Keratinocyte (primary cell): Measurements from ENCODE around the gene GALNT2. TPM values are rescaled to one million over a fixed set of nuclear protein-coding genes. Genes with fewer than 3 reads are reported as not detected.

Experiments used
- DNase-seq: peaks from one replicate; pipeline ENCODE4 v3.0.0-alpha.2; 2011; ENCODE audit warnings: low read depth, missing footprints, low spot score
- FAIRE-seq: peaks from 2 replicates; lab custom pipeline; 2011; peaks lifted over from hg19 to GRCh38; lab: Jason Lieb, UNC
- H2AFZ ChIP-seq: 2 replicates; pipeline ENCODE4 v1.6.0; 2012; ENCODE audit warnings: low read length, control low read depth, inconsistent platforms; ENCODE audit not compliant: control insufficient read depth
- H3K27ac ChIP-seq: 2 replicates; pipeline ENCODE4 v1.5.1; 2011; ENCODE audit warnings: low read length; ENCODE audit not compliant: control insufficient read depth, insufficient read depth
- H3K27me3 ChIP-seq: 3 replicates; pipeline ENCODE4 v1.6.0; 2011; ENCODE audit warnings: low read length; ENCODE audit not compliant: control insufficient read depth, insufficient read depth; ENCODE audit errors: extremely low read depth
- H3K36me3 ChIP-seq, 2 experiments: 2 replicates in 1 of 2; 3 replicates in 1 of 2; pipeline ENCODE4 v1.5.1; 2011; ENCODE audit warnings: low read length in 2 of 2, mild to moderate bottlenecking in 1 of 2; ENCODE audit not compliant: control insufficient read depth in 2 of 2, insufficient read depth in 2 of 2; ENCODE audit errors: extremely low read depth in 1 of 2
- H3K4me1 ChIP-seq: 3 replicates; pipeline ENCODE4 v1.5.1; 2011; ENCODE audit warnings: low read length; ENCODE audit not compliant: control insufficient read depth, insufficient read depth; ENCODE audit errors: extremely low read depth
- H3K4me2 ChIP-seq: 3 replicates; pipeline ENCODE4 v1.6.0; 2011; ENCODE audit warnings: low read depth, low read length; ENCODE audit not compliant: control insufficient read depth, insufficient read depth; ENCODE audit errors: extremely low read depth
- H3K4me3 ChIP-seq, 3 experiments: fragments of 200-600 bp in 1 of 3; sonication (generic) in 1 of 3; 2 replicates in 2 of 3; 3 replicates in 1 of 3; pipeline ENCODE4 v1.5.1; 2011 to 2016; ENCODE audit warnings: low read length in 3 of 3, mild to moderate bottlenecking in 3 of 3, control low read depth in 2 of 3, inconsistent platforms in 1 of 3, low read depth in 1 of 3, mixed read lengths in 1 of 3, mixed run types in 1 of 3, moderate library complexity in 1 of 3; ENCODE audit not compliant: control insufficient read depth in 2 of 3, insufficient read depth in 2 of 3; ENCODE audit errors: extremely low read depth in 1 of 3
- H3K79me2 ChIP-seq: 2 replicates; pipeline ENCODE4 v1.6.0; 2012; ENCODE audit warnings: low read length; ENCODE audit not compliant: control insufficient read depth, insufficient read depth
- H3K9ac ChIP-seq: 3 replicates; pipeline ENCODE4 v1.6.0; 2011; ENCODE audit warnings: low read length; ENCODE audit not compliant: control insufficient read depth, insufficient read depth; ENCODE audit errors: extremely low read depth
- H3K9me1 ChIP-seq: 3 replicates; pipeline ENCODE4 v1.6.0; 2011; ENCODE audit warnings: low read length; ENCODE audit not compliant: control insufficient read depth, insufficient read depth; ENCODE audit errors: extremely low read depth
- H3K9me3 ChIP-seq: 2 replicates; pipeline ENCODE4 v1.5.1; 2012; ENCODE audit warnings: low read depth, low read length; ENCODE audit not compliant: control insufficient read depth
- H4K20me1 ChIP-seq: 3 replicates; pipeline ENCODE4 v1.6.0; 2011; ENCODE audit warnings: low read length; ENCODE audit not compliant: control insufficient read depth, insufficient read depth; ENCODE audit errors: extremely low read depth
- CTCF ChIP-seq, 3 experiments: IDR thresholded peaks in 1 of 3; conservative IDR thresholded peaks in 1 of 3; optimal IDR thresholded peaks in 1 of 3; 2 replicates in 2 of 3; 3 replicates in 1 of 3; pipeline versions ENCODE3 to v1.5.1; 2011; ENCODE audit warnings: low read length in 3 of 3, mild to moderate bottlenecking in 3 of 3, moderate library complexity in 2 of 3, control low read depth in 1 of 3, inconsistent platforms in 1 of 3; ENCODE audit not compliant: insufficient read depth in 2 of 3; ENCODE audit errors: extremely low read depth in 1 of 3
- EZH2 ChIP-seq: IDR thresholded peaks from one replicate; pipeline ENCODE4 v1.6.1; 2012; ENCODE audit warnings: inconsistent platforms, mild to moderate bottlenecking, low read length, moderate library complexity
- dilution Hi-C: fragments of 300-500 bp; cut with MboI; formaldehyde crosslinking; loops from one replicate; pipeline ENCODE4 v1.7.0; 2020; ENCODE audit warnings: low sequenced_read_pairs; ENCODE audit not compliant: extremely low pct_ligation_motif_present
- polyA plus RNA-seq, 5 experiments: library from polyadenylated mRNA; depleted of rRNA in 3 of 5; stranded (reverse) in 3 of 5; stranded (forward) in 1 of 5; unstranded in 1 of 5; fragments of >200 nt; gene quantifications; 1 replicate in 1 of 5; 2 replicates in 3 of 5; 3 replicates in 1 of 5; pipeline versions ENCODE4 v1.2.1 to v1.2.3, GENCODE V29; 2011 to 2012; ENCODE audit warnings: missing spikeins in 2 of 5, low read depth in 1 of 5, low replicate concordance in 1 of 5

GALNT2 gene
- polyA plus RNA-seq, 1 donor (not counting 4 experiments of a cell fraction or from before 2014, with no cell fraction given): 61.7 TPM

GRCh38 chr1:230283678-230284077, 216.6 kb downstream of the GALNT2 start:
- no peaks in the 10 kb centered on the region for H3K79me2 ChIP-seq
- H3K27me3 ChIP-seq: no peaks in the 10 kb centered on the region
- dilution Hi-C loops: no loop called here
- no peaks in the 10 kb centered on the region for H3K9me1 ChIP-seq
- H3K4me1 ChIP-seq: no peaks in the 10 kb centered on the region
- no peak overlapping the region for H3K27ac ChIP-seq
- peaks cover 2% of the 10 kb centered on the region for H4K20me1 ChIP-seq
- H3K4me3 ChIP-seq: no peak overlapping the region
- TF ChIP-seq EZH2: no peak
- TF ChIP-seq CTCF (optimal IDR thresholded peaks at IDR 0.05 in 1 of 3, IDR thresholded peaks at IDR 0.05 in 1 of 3, conservative IDR thresholded peaks at IDR 0.05 in 1 of 3; ENCODE audit: extremely low read depth in 1 of 3, insufficient read depth in 2 of 3, low read length in 3 of 3): no peak
- FAIRE-seq: no peak
- H3K36me3 ChIP-seq: peaks cover 4 to 15% of the 10 kb centered on the region in 2 experiments
- H2AFZ ChIP-seq: no peak overlapping the region
- no peak overlapping the region for H3K9ac ChIP-seq
- no peak for DNase-seq
- H3K9me3 ChIP-seq: no peaks in the 10 kb centered on the region
- no peak overlapping the region for H3K4me2 ChIP-seq

- no peak overlapping the region for H3K27ac ChIP-seq
- no peaks in the 10 kb centered on the region for H3K79me2 ChIP-seq
- no peak overlapping the region for H3K4me3 ChIP-seq
- H3K36me3 ChIP-seq: peaks cover 3 to 10% of the 10 kb centered on the region in 2 experiments
- FAIRE-seq: no peak
- no peak for TF ChIP-seq EZH2
- TF ChIP-seq CTCF (optimal IDR thresholded peaks at IDR 0.05 in 1 of 3, IDR thresholded peaks at IDR 0.05 in 1 of 3, conservative IDR thresholded peaks at IDR 0.05 in 1 of 3; ENCODE audit: extremely low read depth in 1 of 3, insufficient read depth in 2 of 3, low read length in 3 of 3): no peak
- H2AFZ ChIP-seq: no peak overlapping the region
- no peak for DNase-seq
- H3K9me1 ChIP-seq: no peaks in the 10 kb centered on the region
- no peak overlapping the region for H3K9ac ChIP-seq
- H4K20me1 ChIP-seq: peaks cover 2% of the 10 kb centered on the region
- H3K27me3 ChIP-seq: no peaks in the 10 kb centered on the region
- dilution Hi-C loops: no loop called here
- no peaks in the 10 kb centered on the region for H3K9me3 ChIP-seq
- no peaks in the 10 kb centered on the region for H3K4me1 ChIP-seq
- H3K4me2 ChIP-seq: no peak overlapping the region
These were observed 217.9 kb downstream of the GALNT2 start for GRCh38 chr1:230284891-230285290.
